Hepatocyte (in vitro differentiated cells): Measurements from ENCODE around the gene HIPK3. TPM values are rescaled to one million over a fixed set of nuclear protein-coding genes. Genes with fewer than 3 reads are reported as not detected.

Experiments used
- DNase-seq: peaks from one replicate; pipeline ENCODE4 v3.0.0-alpha.2; 2016; ENCODE audit warnings: low spot score
- H2AFZ ChIP-seq: fragments of 200-600 bp; sonication (generic); 2 replicates; pipeline ENCODE4 v1.6.0; 2016; ENCODE audit warnings: antibody characterized with exemption, mild to moderate bottlenecking
- H3K27ac ChIP-seq: fragments of 200-600 bp; sonication (generic); 2 replicates; pipeline ENCODE4 v1.5.1; 2016; ENCODE audit warnings: mild to moderate bottlenecking
- H3K27me3 ChIP-seq: fragments of 200-600 bp; sonication (generic); 2 replicates; pipeline ENCODE4 v1.6.1; 2016
- H3K36me3 ChIP-seq: fragments of 200-600 bp; sonication (generic); replicated peaks from 2 replicates; pipeline ENCODE4 v1.5.1; 2016; ENCODE audit warnings: low read depth; ENCODE audit not compliant: insufficient read depth
- H3K4me1 ChIP-seq: fragments of 200-600 bp; sonication (generic); 2 replicates; pipeline ENCODE4 v1.5.1; 2016; ENCODE audit warnings: mild to moderate bottlenecking, moderate library complexity; ENCODE audit not compliant: insufficient read depth
- H3K4me2 ChIP-seq: fragments of 200-600 bp; sonication (generic); 2 replicates; pipeline ENCODE4 v1.6.0; 2016
- H3K4me3 ChIP-seq: fragments of 200-600 bp; sonication (generic); 2 replicates; pipeline ENCODE4 v1.5.1; 2016; ENCODE audit warnings: mild to moderate bottlenecking
- H3K79me2 ChIP-seq: fragments of 200-600 bp; sonication (generic); 2 replicates; pipeline ENCODE4 v1.6.0; 2017; ENCODE audit warnings: mild to moderate bottlenecking
- H3K9me2 ChIP-seq: fragments of 200-600 bp; sonication (generic); replicated peaks from 2 replicates; pipeline ENCODE4 v1.6.0; 2017; ENCODE audit warnings: mild to moderate bottlenecking; ENCODE audit not compliant: insufficient read depth
- H3K9me3 ChIP-seq: fragments of 200-600 bp; sonication (generic); 2 replicates; pipeline ENCODE4 v1.5.1; 2016; ENCODE audit warnings: low read depth, mild to moderate bottlenecking
- H4K20me1 ChIP-seq: fragments of 200-600 bp; sonication (generic); 2 replicates; pipeline ENCODE4 v1.6.0; 2016; ENCODE audit warnings: mild to moderate bottlenecking; ENCODE audit not compliant: insufficient read depth, poor library complexity, severe bottlenecking
- CTCF ChIP-seq: fragments of 200-600 bp; sonication (generic); IDR thresholded peaks from 2 replicates; pipeline ENCODE4 v1.5.1; 2016; ENCODE audit warnings: antibody characterized with exemption, mild to moderate bottlenecking; ENCODE audit not compliant: poor library complexity
- EZH2 ChIP-seq: fragments of 200-600 bp; sonication (generic); IDR thresholded peaks from 2 replicates; pipeline ENCODE4 v1.6.1; 2016; ENCODE audit warnings: antibody characterized with exemption, mild to moderate bottlenecking, borderline replicate concordance
- EZH2phosphoT487 ChIP-seq: fragments of 200-600 bp; sonication (generic); IDR thresholded peaks from one replicate; pipeline ENCODE4 v1.6.1; 2018; ENCODE audit warnings: antibody characterized with exemption, mild to moderate bottlenecking, low read depth, moderate library complexity; ENCODE audit not compliant: unreplicated experiment, severe bottlenecking
- WGBS: methylation state at CpG from one replicate; pipeline ENCODE4 v1.1.6; 2016; ENCODE audit warnings: low lambda C conversion rate; ENCODE audit errors: missing lambda C conversion rate; 5-methylcytosine and 5-hydroxymethylcytosine counted together
- polyA plus RNA-seq: library from polyadenylated mRNA; unstranded; fragments of >200 nt; fragmentation: Nextera tagmentation; extraction: Ambion mirVana; gene quantifications from 2 replicates; pipeline ENCODE4 v1.2.1, GENCODE V29; 2016
- total RNA-seq: library from RNA; depleted of rRNA; stranded (reverse); fragments of >200 nt; gene quantifications from 2 replicates; pipeline ENCODE4 v1.2.3, GENCODE V29; 2014

The HIPK3 gene
- total and polyA plus RNA-seq, 2 experiments from 2014 or later = 25.0 to 123 TPM

- H3K36me3 ChIP-seq = no peaks in the 10 kb centered on the region
- peak; percentile 11 for DNase-seq
- no peaks in the 10 kb centered on the region for H3K27me3 ChIP-seq
- TF ChIP-seq CTCF (no peak), EZH2 (no peak)
- WGBS = 40% methylated on average over 6 of the region's 6 CpGs
- H3K79me2 ChIP-seq = peaks cover 100% of the 10 kb centered on the region
- H4K20me1 ChIP-seq = peaks cover 49% of the 10 kb centered on the region
- H3K27ac ChIP-seq = peak overlapping the region; percentile 52
- peaks cover 10% of the 10 kb centered on the region for H3K4me1 ChIP-seq
- no peak overlapping the region for H3K4me3 ChIP-seq
- peak overlapping the region; percentile 64 for H3K4me2 ChIP-seq
- H3K9me3 ChIP-seq = no peaks in the 10 kb centered on the region
- H3K9me2 ChIP-seq = no peaks in the 10 kb centered on the region
- no peak overlapping the region for H2AFZ ChIP-seq
Observed at GRCh38 chr11:33291004-33291777, 34.0 kb downstream of the HIPK3 start.

- 82% methylated on average over 2 of the region's 2 CpGs for WGBS
- peaks cover 100% of the 10 kb centered on the region for H3K79me2 ChIP-seq
Observed at GRCh38 chr11:33292311-33292710, 35.1 kb downstream of the HIPK3 start.

GRCh38 chr11:33294224-33294623 lies 37.0 kb downstream of the HIPK3 start:
- TF ChIP-seq EZH2 (no peak), CTCF (no peak), EZH2phosphoT487 (no peak)
- no peak overlapping the region for H3K27ac ChIP-seq
- H3K4me3 ChIP-seq = no peak overlapping the region
- DNase-seq = no peak
- H3K9me3 ChIP-seq = no peaks in the 10 kb centered on the region
- H4K20me1 ChIP-seq = peaks cover 58% of the 10 kb centered on the region
- H3K9me2 ChIP-seq = no peaks in the 10 kb centered on the region
- WGBS = 81% methylated on average over 4 of the region's 4 CpGs
- no peaks in the 10 kb centered on the region for H3K36me3 ChIP-seq
- no peak overlapping the region for H2AFZ ChIP-seq
- no peaks in the 10 kb centered on the region for H3K27me3 ChIP-seq
- H3K4me2 ChIP-seq = no peak overlapping the region
- H3K4me1 ChIP-seq = peaks cover 10% of the 10 kb centered on the region
- H3K79me2 ChIP-seq = peaks cover 100% of the 10 kb centered on the region

More at GRCh38 chr11:33292311-33292710, 35.1 kb downstream of the HIPK3 start:
- no peak for DNase-seq
- H3K27me3 ChIP-seq = no peaks in the 10 kb centered on the region
- H2AFZ ChIP-seq = no peak overlapping the region
- H3K4me3 ChIP-seq = no peak overlapping the region
- no peaks in the 10 kb centered on the region for H3K36me3 ChIP-seq
- no peaks in the 10 kb centered on the region for H3K9me3 ChIP-seq
- H3K4me2 ChIP-seq = no peak overlapping the region
- peaks cover 10% of the 10 kb centered on the region for H3K4me1 ChIP-seq
- no peak overlapping the region for H3K27ac ChIP-seq
- H3K9me2 ChIP-seq = no peaks in the 10 kb centered on the region
- TF ChIP-seq EZH2phosphoT487 (no peak), EZH2 (no peak), CTCF (no peak)
- peaks cover 49% of the 10 kb centered on the region for H4K20me1 ChIP-seq
